Upper lobe of left lung (tissue), 6 donors: Measurements from ENCODE around the gene ADGRL3. TPM values are rescaled to one million over a fixed set of nuclear protein-coding genes. Genes with fewer than 3 reads are reported as not detected.

ENCODE experiments used
- ATAC-seq, 2 donors: fragments of 200-7000 bp; cut with Tn5 transposase; one replicate each; pipeline ENCODE4 v1.9.1; 2022; ENCODE audit warnings: mild to moderate bottlenecking in 2 of 2, moderate library complexity in 2 of 2; ENCODE audit not compliant: low FRiP score in 2 of 2
- DNase-seq, 2 donors: peaks; one replicate each; pipeline ENCODE4 v3.0.0-alpha.2; 2019 to 2020
- H3K27ac ChIP-seq, 4 donors: fragments of 200-600 bp; sonication (generic); one replicate each; pipeline ENCODE4 v1.5.1; 2016 to 2019
- H3K27me3 ChIP-seq, 4 donors: fragments of 200-600 bp; sonication (generic); one replicate each; pipeline ENCODE4 v1.5.1; 2017 to 2019
- H3K36me3 ChIP-seq, 4 donors: fragments of 200-600 bp; sonication (generic); one replicate each; pipeline ENCODE4 v1.5.1; 2016 to 2019
- H3K4me1 ChIP-seq, 4 donors: fragments of 200-600 bp; sonication (generic); one replicate each; pipeline ENCODE4 v1.5.1; 2018 to 2019
- H3K4me3 ChIP-seq, 4 donors: fragments of 200-600 bp; sonication (generic); one replicate each; pipeline ENCODE4 v1.5.1; 2017 to 2019; ENCODE audit warnings: mild to moderate bottlenecking in 2 of 4, moderate library complexity in 1 of 4
- H3K9me3 ChIP-seq, 4 donors: fragments of 200-600 bp; sonication (generic); one replicate each; pipeline ENCODE4 v1.5.1; 2018 to 2019
- EP300 ChIP-seq, 4 donors: sonication (generic); formaldehyde crosslinking; IDR thresholded peaks; one replicate each; pipeline ENCODE4 v1.5.1; 2017; ENCODE audit warnings: antibody characterized with exemption in 4 of 4, control low read depth in 2 of 4
- POLR2A ChIP-seq, 4 donors: fragments of 450-650 bp; IDR thresholded peaks; one replicate each; pipeline ENCODE4 v1.5.1; 2016 to 2017; ENCODE audit warnings: antibody characterized with exemption in 4 of 4, mild to moderate bottlenecking in 2 of 4
- POLR2AphosphoS5 ChIP-seq, 2 donors: sonication (generic); formaldehyde crosslinking; IDR thresholded peaks; one replicate each; pipeline ENCODE4 v1.5.1; 2017; ENCODE audit warnings: antibody characterized with exemption in 2 of 2
- WGBS, 2 donors: methylation state at CpG; one replicate each; pipeline ENCODE4 v1.1.5; 2017 to 2018; 5-methylcytosine and 5-hydroxymethylcytosine counted together
- total RNA-seq, 6 donors: library from RNA; depleted of rRNA in 4 of 6; stranded (reverse); fragments of >200 nt in 4 of 6; gene quantifications; one replicate each; pipeline versions ENCODE4 v1.1.0 to v1.2.1, GENCODE V29; 2016 to 2021
- TF ChIP-seq, protein P1 (sequence below), 6 experiments: fragments of 450-650 bp in 4 of 6; fragments of 200-600 bp in 2 of 6; sonication (generic) in 2 of 6; IDR thresholded peaks; one replicate each; pipeline ENCODE4 v1.5.1; 2016 to 2019; ENCODE audit warnings: antibody characterized with exemption in 6 of 6
- donor health status: DM: no; HTN: no; CAD: no; lungs with moderate emphysema.
- donor health status: DM: no; HTN: yes; CAD: no; lungs with severe emphysema.

Gene ADGRL3
- total RNA-seq, 6 donors from 2014 or later, result 1.0 to 8.5 (median 2.9) TPM

GRCh38 chr4:61783050-61783449, 582.9 kb downstream of the ADGRL3 start:
- TF ChIP-seq POLR2A (IDR thresholded peaks at IDR 0.05), result no peak
- TF ChIP-seq EP300 (IDR thresholded peaks at IDR 0.05), result no peak
- TF ChIP-seq, protein P1, sequence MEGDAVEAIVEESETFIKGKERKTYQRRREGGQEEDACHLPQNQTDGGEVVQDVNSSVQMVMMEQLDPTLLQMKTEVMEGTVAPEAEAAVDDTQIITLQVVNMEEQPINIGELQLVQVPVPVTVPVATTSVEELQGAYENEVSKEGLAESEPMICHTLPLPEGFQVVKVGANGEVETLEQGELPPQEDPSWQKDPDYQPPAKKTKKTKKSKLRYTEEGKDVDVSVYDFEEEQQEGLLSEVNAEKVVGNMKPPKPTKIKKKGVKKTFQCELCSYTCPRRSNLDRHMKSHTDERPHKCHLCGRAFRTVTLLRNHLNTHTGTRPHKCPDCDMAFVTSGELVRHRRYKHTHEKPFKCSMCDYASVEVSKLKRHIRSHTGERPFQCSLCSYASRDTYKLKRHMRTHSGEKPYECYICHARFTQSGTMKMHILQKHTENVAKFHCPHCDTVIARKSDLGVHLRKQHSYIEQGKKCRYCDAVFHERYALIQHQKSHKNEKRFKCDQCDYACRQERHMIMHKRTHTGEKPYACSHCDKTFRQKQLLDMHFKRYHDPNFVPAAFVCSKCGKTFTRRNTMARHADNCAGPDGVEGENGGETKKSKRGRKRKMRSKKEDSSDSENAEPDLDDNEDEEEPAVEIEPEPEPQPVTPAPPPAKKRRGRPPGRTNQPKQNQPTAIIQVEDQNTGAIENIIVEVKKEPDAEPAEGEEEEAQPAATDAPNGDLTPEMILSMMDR (IDR thresholded peaks at IDR 0.05), result no peak
- TF ChIP-seq POLR2AphosphoS5 (IDR thresholded peaks at IDR 0.05), result no peak
- Histone ChIP-seq H3K27me3 (no peaks in the 10 kb centered on the region), H3K4me3 (no peak overlapping the region), H3K9me3 (no peaks in the 10 kb centered on the region), H3K36me3 (no peaks in the 10 kb centered on the region), H3K4me1 (no peaks in the 10 kb centered on the region), H3K27ac (no peak overlapping the region)
- ATAC-seq, result no peak
- DNase-seq, result no peak

DNA sequence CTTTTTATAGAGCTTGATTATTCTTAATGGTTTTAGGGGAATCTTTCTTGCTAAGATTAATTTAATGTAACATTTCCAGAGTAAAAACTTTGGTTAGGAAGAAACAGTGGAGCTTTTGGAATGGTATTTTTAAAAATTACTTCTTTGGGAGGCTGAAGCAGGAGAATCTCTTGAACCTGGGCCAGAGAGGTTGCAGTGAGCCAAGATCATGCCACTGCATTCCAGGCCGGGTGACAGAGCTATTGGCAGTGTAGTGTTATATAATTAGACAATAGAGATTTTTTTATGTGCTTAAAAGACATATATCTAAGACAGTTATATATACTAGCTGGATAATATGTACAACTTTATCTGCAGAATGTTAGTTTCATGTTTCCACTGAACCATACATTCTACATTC, 585.6 kb downstream of the ADGRL3 start:
- 33 to 54% methylated on average over 1 of the region's 1 CpG for WGBS, 2 donors
- ATAC-seq, result no peak
- TF ChIP-seq POLR2A (IDR thresholded peaks at IDR 0.05), result no peak
- no peak for TF ChIP-seq POLR2AphosphoS5 (IDR thresholded peaks at IDR 0.05)
- TF ChIP-seq EP300 (IDR thresholded peaks at IDR 0.05), result no peak
- TF ChIP-seq, protein P1 (IDR thresholded peaks at IDR 0.05), result no peak

DNA sequence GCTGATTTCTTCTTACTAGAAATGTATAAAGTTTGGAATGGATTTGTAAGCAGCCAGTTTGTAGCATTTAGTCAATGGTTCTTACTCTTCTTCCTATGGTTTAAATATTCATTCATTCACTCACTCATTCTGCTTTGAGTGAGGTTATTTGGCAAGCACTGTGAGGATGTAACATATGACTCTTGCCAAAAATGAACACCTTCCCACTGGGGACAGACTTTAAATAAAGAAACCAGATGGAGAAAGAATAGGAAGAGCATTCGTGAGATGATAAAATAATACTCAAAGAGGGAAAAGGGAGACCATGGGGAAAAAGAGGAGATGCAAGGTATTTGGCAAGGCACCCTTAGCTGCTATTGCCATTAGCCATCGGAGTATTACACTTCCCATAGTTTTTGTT, 586.1 kb downstream of the ADGRL3 start:
- WGBS, 2 donors, result 70 to 80% methylated on average over 2 of the region's 2 CpGs
- H3K4me1 ChIP-seq, result no peaks in the 10 kb centered on the region
- ATAC-seq, result no peak

More for the DNA sequence above, 585.6 kb downstream of the ADGRL3 start:
- Histone ChIP-seq H3K4me1 (no peaks in the 10 kb centered on the region), H3K27ac (no peak overlapping the region), H3K4me3 (no peak overlapping the region), H3K36me3 (no peaks in the 10 kb centered on the region), H3K9me3 (no peaks in the 10 kb centered on the region), H3K27me3 (no peaks in the 10 kb centered on the region)
- no peak for DNase-seq

GRCh38 chr4:61795998-61796397, 595.9 kb downstream of the ADGRL3 start:
- no peaks in the 10 kb centered on the region for H3K36me3 ChIP-seq
- no peak for TF ChIP-seq POLR2AphosphoS5 (IDR thresholded peaks at IDR 0.05)
- TF ChIP-seq, protein P1 (IDR thresholded peaks at IDR 0.05), result no peak
- no peak for TF ChIP-seq POLR2A (IDR thresholded peaks at IDR 0.05)
- TF ChIP-seq EP300 (IDR thresholded peaks at IDR 0.05), result no peak
- no peaks in the 10 kb centered on the region for H3K4me1 ChIP-seq
- ATAC-seq, result no peak
- H3K27ac ChIP-seq, result no peak overlapping the region
- 82 to 91% methylated on average over 6 of the region's 6 CpGs for WGBS, 2 donors
- no peak overlapping the region for H3K4me3 ChIP-seq
- peaks cover 0 to 9% (median 0%) of the 10 kb centered on the region in 4 donors for H3K9me3 ChIP-seq
- no peaks in the 10 kb centered on the region for H3K27me3 ChIP-seq
- no peak for DNase-seq

More for the DNA sequence above, 586.1 kb downstream of the ADGRL3 start:
- Histone ChIP-seq H3K36me3 (no peaks in the 10 kb centered on the region), H3K27ac (no peak overlapping the region), H3K4me3 (no peak overlapping the region), H3K27me3 (no peaks in the 10 kb centered on the region), H3K9me3 (peaks cover 0 to 4% (median 0%) of the 10 kb centered on the region in 4 donors)
- DNase-seq, result no peak
- TF ChIP-seq, protein P1 (IDR thresholded peaks at IDR 0.05), result no peak
- TF ChIP-seq POLR2A (IDR thresholded peaks at IDR 0.05) (no peak), POLR2AphosphoS5 (IDR thresholded peaks at IDR 0.05) (no peak), EP300 (IDR thresholded peaks at IDR 0.05) (no peak)

DNA sequence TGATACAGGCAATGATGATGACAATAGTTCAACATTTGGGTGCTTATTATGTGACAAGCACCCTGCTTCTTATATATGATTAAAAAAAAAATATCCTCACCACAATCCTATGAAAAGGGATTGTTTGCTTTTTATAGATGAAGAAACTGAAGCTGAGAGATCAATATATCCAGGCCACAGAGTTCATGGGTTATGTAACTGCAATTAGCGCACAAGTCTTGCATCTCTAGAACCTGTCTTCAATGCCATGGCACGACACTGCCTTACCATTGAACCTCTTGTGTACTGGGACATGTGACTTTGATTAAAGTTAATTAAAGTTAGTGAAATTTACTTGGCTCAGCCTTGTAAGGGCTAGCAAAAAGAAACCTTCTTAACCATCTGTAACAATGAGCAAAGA, 599.7 kb downstream of the ADGRL3 start:
- WGBS, 2 donors, result 45 to 88% methylated on average over 2 of the region's 2 CpGs
- TF ChIP-seq POLR2AphosphoS5 (IDR thresholded peaks at IDR 0.05) (no peak), POLR2A (IDR thresholded peaks at IDR 0.05) (no peak), EP300 (IDR thresholded peaks at IDR 0.05) (no peak)
- TF ChIP-seq, protein P1 (IDR thresholded peaks at IDR 0.05), result no peak
- no peak for ATAC-seq

More for the DNA sequence above, 599.7 kb downstream of the ADGRL3 start:
- Histone ChIP-seq H3K9me3 (no peaks in the 10 kb centered on the region), H3K4me1 (no peaks in the 10 kb centered on the region), H3K27ac (no peak overlapping the region), H3K36me3 (no peaks in the 10 kb centered on the region), H3K4me3 (no peak overlapping the region), H3K27me3 (no peaks in the 10 kb centered on the region)
- DNase-seq, result no peak
